HG03066 (cell line): ENCODE results near the gene KIFC3.
"Not testable (repeated sequence)": the region's sequence is repeated elsewhere in the genome, so short reads cannot be mapped to it uniquely, and the experiment has no call there.

Experiments
- ATAC-seq: cut with Tn5 transposase; IDR thresholded peaks from one replicate; pipeline ENCODE4 v1.9.1; 2021; ENCODE audit warnings: low read depth; ENCODE audit not compliant: unreplicated experiment

The KIFC3 gene

GRCh38 chr16:57791195-57791892 is 10.9 kb downstream of the KIFC3 start:
- ATAC-seq: no peak

GRCh38 chr16:57788951-57789350 is 13.3 kb downstream of the KIFC3 start:
- no peak for ATAC-seq

- no peak for ATAC-seq
Observed at GRCh38 chr16:57788252-57788841, 13.9 kb downstream of the KIFC3 start.

DNA sequence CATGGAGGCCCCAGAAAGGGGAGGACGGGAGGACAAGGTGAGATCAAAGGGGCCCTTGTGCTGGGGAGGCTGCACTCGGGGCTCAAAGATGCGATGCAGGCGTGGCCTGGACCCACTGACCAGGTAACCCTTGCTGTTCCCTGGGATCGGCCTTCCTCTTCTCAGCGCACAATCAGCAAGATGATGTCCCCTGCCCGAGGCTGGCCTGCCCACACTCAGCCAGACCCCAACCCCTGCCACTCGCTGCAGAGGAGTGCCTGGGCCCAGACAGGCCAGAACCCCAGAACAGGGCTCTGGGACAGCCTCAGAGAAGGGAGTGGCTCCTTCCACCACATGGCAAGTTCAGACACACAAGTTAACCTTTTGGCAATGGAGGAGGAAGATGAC is 14.8 kb downstream of the KIFC3 start:
- no peak for ATAC-seq

GRCh38 chr16:57786632-57787518 is 15.4 kb downstream of the KIFC3 start:
- ATAC-seq: no peak

GRCh38 chr16:57785924-57786323 is 16.4 kb downstream of the KIFC3 start:
- no peak for ATAC-seq

- no peak for ATAC-seq
Observed at GRCh38 chr16:57785385-57785784, 16.9 kb downstream of the KIFC3 start.

GRCh38 chr16:57784334-57784733 is 18.0 kb downstream of the KIFC3 start:
- ATAC-seq: no peak

DNA sequence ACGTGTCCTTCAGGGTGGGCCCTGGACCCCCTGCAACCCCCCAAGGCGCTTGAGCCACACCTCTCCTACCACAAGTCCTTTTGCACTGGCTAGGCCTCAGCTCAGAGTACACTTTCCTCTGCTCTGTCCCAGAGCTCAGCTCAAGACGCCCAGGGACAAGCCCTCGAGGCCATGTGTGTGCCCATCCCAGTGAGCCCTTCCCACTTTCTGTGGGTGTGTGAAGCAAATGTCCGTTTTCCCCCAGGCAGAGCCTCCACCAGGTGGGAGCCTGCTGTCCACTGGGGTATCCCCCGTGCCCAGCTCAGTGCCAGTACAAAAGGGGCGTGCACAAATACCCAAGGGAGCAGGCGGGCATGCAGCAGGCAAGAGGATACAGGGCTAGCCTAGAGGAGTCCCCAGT is 18.4 kb downstream of the KIFC3 start:
- no peak for ATAC-seq

- ATAC-seq: no peak
Observed at GRCh38 chr16:57783116-57783515, 19.2 kb downstream of the KIFC3 start.

DNA sequence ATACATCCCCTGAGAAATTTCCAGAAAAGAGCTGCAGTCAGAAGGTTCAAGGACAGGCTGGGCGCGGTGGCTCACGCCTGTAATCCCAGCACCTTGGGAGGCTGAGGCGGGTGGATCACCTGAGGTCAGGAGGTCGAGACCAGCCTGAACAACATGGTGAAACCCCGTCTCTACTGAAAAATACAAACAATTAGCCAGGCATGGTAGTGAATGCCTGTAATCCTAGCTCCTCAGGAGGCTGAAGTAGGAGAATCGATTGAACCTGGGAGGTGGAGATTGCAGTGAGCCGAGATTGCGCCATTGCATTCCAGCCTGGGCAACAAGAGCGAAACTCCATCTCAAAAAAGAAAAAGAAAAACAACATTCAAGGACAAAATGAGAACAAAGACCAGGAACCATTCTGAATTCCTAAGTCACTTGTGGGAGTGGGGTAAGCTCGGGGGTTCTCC is 19.7 kb downstream of the KIFC3 start:
- not testable (repeated sequence) for ATAC-seq

DNA sequence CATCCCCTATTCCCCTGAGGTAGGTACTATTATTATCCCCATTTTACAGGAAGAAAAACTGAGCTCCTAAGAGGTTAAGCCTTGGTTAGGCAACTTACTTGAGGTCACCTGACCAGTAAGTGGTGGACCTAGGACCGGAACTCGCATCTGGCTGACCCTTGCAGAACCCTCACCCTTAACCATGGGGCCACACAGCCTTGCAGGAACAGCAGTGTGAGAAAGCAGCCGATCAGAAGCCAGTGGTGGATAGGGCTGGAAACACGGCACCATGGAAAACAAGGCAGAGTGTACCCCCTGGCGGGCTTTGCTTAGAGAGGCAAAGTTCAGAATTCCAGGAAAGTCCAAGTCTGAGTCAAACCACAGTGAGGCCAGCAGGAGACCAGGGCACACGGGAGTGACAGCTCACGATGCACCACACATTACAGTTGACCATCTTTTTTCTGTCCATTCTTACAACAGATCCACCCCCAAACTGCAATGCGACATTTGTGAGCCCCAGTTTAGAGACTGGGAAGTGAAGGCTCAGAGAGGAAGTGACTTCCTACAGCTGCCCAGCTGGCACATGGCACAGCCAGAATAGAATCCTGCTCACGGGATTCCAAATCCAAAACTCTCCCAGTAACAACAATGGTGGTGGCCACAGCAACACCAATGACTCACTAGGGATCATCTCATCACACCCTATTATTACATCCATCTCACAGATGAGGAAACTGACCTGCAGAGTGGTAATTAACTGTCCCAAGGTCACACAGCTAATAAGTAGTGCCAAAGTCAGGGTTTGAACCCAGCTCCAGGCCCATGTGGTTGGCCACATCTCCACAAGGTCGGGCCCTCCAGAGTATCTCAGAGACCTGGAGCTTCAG is 20.3 kb downstream of the KIFC3 start:
- no peak for ATAC-seq

GRCh38 chr16:57781349-57781740 is 20.9 kb downstream of the KIFC3 start:
- ATAC-seq: no peak

GRCh38 chr16:57779836-57780235 is 22.5 kb downstream of the KIFC3 start:
- ATAC-seq: not testable (repeated sequence)

DNA sequence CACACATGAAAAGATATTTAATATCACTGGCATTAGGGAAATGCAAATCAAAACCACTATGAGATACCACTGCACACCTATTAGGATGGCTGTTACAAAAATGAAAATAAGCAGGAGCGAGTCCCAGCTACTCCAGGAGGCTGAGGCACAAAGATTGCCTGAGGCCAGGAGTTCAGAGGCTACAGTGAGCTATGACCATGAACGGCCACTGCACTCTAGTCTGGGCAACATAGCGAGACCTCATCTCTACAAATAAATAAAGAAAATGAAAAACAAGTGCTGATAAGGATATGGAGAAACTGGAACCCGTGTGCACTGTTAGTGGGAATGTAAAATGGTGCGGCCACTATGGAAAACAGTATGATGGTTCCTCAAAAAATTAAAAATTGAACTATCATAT is 23.6 kb downstream of the KIFC3 start:
- no peak for ATAC-seq

DNA sequence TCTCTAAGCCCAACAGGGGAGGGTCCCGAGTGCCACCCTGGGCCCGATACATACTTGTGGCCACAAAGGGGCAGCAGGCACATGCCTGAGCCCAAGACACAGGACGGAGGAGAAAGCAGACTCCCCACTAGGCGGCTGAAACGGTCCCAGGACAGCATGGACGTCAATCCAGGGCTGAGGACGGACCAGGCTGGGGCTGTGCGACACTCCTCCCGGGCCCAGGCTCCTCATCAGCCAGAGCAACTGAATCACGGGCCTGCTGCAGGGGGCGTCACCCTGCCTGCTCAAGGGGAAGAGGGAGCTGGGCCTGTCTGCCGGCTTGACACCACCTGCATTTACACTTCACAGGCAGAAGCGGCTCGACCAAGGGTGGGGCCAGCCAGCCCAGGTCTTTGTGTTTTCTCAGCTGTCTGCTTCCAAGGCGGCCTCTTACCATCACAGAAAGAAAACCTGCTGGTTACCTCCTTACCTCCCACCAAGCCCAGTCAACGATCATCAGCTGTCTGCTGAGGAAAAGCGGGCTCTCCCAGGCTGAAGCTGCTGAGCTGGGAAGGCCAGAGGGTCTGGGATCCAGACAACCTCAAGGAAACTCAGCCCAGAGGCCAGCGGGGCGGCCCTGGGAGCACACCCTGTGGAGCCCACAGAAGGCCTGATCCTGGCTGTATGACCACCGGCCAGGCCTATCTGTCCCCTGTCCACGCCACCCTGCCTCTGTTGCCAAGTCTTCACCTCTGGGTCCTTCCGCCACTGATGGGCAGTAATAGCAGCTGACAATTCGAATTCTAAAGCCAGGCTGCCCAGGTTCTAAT is 26.4 kb downstream of the KIFC3 start:
- ATAC-seq: no peak

GRCh38 chr16:57774705-57775285 is 27.5 kb downstream of the KIFC3 start:
- ATAC-seq: no peak

DNA sequence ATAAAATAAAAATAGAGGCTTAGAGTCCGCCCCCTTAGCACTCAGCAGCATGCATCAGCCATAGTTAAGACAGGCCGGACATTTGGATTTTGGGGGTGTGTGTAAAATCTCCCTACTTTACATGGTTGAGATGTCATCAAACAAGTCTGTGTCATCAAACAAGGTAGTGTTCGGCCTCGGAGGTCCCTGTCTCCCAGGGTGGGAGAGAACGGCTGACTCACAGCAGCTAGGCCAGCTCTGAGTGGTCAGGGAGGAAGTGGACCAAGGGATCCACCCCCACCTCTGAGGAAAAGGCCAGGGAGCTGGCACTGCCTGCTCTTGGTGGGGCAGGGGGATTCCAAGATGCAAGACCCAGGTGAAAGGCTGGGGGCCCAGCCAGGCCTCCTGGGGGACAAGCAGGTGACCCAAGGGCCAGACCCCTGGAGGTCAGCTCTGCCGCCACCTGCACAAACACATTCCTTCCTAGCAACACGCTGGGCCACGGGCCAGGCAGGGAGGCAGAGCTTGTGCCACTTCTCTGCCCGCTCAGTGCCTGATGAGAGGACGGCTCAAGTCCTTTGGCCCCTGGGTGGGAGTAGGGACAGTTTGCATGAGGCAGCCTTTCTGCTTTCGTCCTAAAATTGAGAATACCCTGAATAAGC is 28.5 kb downstream of the KIFC3 start:
- ATAC-seq: no peak

- no peak for ATAC-seq
Observed at GRCh38 chr16:57773019-57773418, 29.3 kb downstream of the KIFC3 start.
